Measurements from ENCODE around the gene DNAJC21. TPM values are rescaled to one million over a fixed set of nuclear protein-coding genes. Genes with fewer than 3 reads are reported as not detected.

Gene DNAJC21
- total and polyA plus RNA-seq, 10 donors = 16.3 to 35.2 (median 29.1) TPM

DNA sequence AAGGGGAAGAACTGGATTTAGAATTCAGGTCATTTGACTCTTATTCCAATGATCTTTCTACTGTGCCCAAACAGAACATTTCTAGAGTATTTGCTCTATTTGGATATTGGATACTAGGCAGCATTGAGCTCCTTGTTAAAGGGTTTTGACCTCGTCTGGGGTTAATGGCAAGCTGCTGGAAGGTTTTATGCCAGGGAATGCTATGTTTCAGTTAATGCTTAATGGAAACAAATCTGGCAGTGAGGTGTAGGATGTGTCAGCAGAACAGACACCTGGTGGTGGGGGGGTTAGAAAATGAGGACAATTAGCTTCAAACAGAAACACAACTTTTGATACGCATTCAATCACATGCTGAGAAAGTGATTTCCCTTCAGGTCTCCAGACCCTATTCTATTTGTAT, 66.9 kb downstream of the DNAJC21 start:
- H3K27ac ChIP-seq = no peak overlapping the region
- H3K4me3 ChIP-seq = no peak overlapping the region
- 81 to 98% (median 85%) methylated on average over 2 of the region's 2 CpGs for WGBS, 5 donors
- intact Hi-C loops (cut with DNase I; ENCODE audit: low total_unique reads) = no loop called here
- no peak for DNase-seq
- no peaks in the 10 kb centered on the region for H3K9me3 ChIP-seq
- TF ChIP-seq POLR2AphosphoS5 (IDR thresholded peaks at IDR 0.05) (no peak), POLR2A (IDR thresholded peaks at IDR 0.05) (no peak), CTCF (IDR thresholded peaks at IDR 0.05 in 8 of 11, conservative IDR thresholded peaks at IDR 0.05 in 3 of 11) (no peak)
- H3K36me3 ChIP-seq = no peaks in the 10 kb centered on the region
- no peaks in the 10 kb centered on the region for H3K4me1 ChIP-seq
- peaks cover 0 to 16% (median 0%) of the 10 kb centered on the region in 7 donors for H3K27me3 ChIP-seq (replicated peaks in 1 of 7)

GRCh38 chr5:34998058-34998789, 68.9 kb downstream of the DNAJC21 start:
- 71 to 82% (median 73%) methylated on average over 6 of the region's 6 CpGs for WGBS, 5 donors
- TF ChIP-seq POLR2A (IDR thresholded peaks at IDR 0.05) (no peak), CTCF (IDR thresholded peaks at IDR 0.05 in 8 of 11, conservative IDR thresholded peaks at IDR 0.05 in 3 of 11) (no peak), POLR2AphosphoS5 (IDR thresholded peaks at IDR 0.05) (no peak)
- Histone ChIP-seq H3K36me3 (no peaks in the 10 kb centered on the region), H3K9me3 (no peaks in the 10 kb centered on the region), H3K27me3 (replicated peaks in 1 of 7) (peaks cover 0 to 23% (median 0%) of the 10 kb centered on the region in 7 donors), H3K27ac (no peak overlapping the region), H3K4me3 (no peak overlapping the region), H3K4me1 (peaks cover 0 to under 1% (median 0%) of the 10 kb centered on the region in 6 donors)
- intact Hi-C loops (cut with DNase I; ENCODE audit: low total_unique reads) = no loop called here
- DNase-seq = no peak

GRCh38 chr5:35001842-35002241, 72.5 kb downstream of the DNAJC21 start:
- Histone ChIP-seq H3K9me3 (no peaks in the 10 kb centered on the region), H3K4me1 (peaks cover 0 to 6% (median 0%) of the 10 kb centered on the region in 6 donors), H3K27me3 (replicated peaks in 1 of 7) (peaks cover 0 to 36% (median 0%) of the 10 kb centered on the region in 7 donors), H3K36me3 (no peaks in the 10 kb centered on the region), H3K4me3 (no peak overlapping the region), H3K27ac (no peak overlapping the region)
- WGBS, 5 donors = 71 to 90% (median 80%) methylated on average over 3 of the region's 3 CpGs
- TF ChIP-seq POLR2A (IDR thresholded peaks at IDR 0.05) (no peak), CTCF (IDR thresholded peaks at IDR 0.05 in 8 of 11, conservative IDR thresholded peaks at IDR 0.05 in 3 of 11) (no peak), POLR2AphosphoS5 (IDR thresholded peaks at IDR 0.05) (no peak)
- no peak for DNase-seq
- intact Hi-C loops (cut with DNase I; ENCODE audit: low total_unique reads) = loop anchor here (5.0 kb wide), 1 partner anchor 530 kb away; no protein-coding TSS in a partner anchor

DNA sequence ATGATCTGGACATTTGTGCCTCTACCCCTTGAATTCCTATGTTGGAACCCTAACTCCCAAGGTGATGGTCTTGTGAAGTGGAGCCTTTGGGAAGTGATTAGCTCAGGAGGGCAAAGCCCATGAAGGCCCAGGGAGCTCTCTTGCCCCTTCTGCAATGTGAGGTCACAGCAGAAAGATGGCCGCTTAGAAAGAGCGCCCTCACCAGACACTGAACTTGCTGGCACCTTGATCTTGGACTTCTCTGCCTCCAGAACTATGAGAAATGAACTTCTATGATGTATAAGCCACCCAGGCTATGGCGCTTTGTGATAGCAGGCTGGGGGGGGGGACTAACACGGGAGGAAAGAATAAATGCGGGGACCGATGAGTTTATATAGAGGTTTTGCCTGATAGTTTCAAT, 73.1 kb downstream of the DNAJC21 start:
- 94 to 97% (median 95%) methylated on average over 6 of the region's 6 CpGs for WGBS, 5 donors
- Histone ChIP-seq H3K4me3 (no peak overlapping the region), H3K4me1 (peaks cover 0 to 6% (median 0%) of the 10 kb centered on the region in 6 donors), H3K9me3 (no peaks in the 10 kb centered on the region), H3K27me3 (replicated peaks in 1 of 7) (peaks cover 0 to 31% (median 0%) of the 10 kb centered on the region in 7 donors), H3K27ac (no peak overlapping the region), H3K36me3 (no peaks in the 10 kb centered on the region)
- no peak for DNase-seq
- TF ChIP-seq POLR2A (IDR thresholded peaks at IDR 0.05) (no peak), POLR2AphosphoS5 (IDR thresholded peaks at IDR 0.05) (no peak), CTCF (IDR thresholded peaks at IDR 0.05 in 8 of 11, conservative IDR thresholded peaks at IDR 0.05 in 3 of 11) (no peak)
- intact Hi-C loops (cut with DNase I; ENCODE audit: low total_unique reads) = loop anchor here (5.0 kb wide), 1 partner anchor 530 kb away; no protein-coding TSS in a partner anchor
